NB4 (cell line): ENCODE measurements around the gene NGF.

ENCODE experiments used
- CTCF ChIP-seq: IDR thresholded peaks from one replicate; pipeline ENCODE4 v1.5.1; 2012; ENCODE audit warnings: low read depth, low read length
- POLR2A ChIP-seq: IDR thresholded peaks from 2 replicates; pipeline ENCODE4 v1.6.1; 2011; ENCODE audit warnings: mild to moderate bottlenecking; ENCODE audit not compliant: insufficient read length; ENCODE audit errors: extremely low read depth

GRCh38 chr1:115338457-115338820, 390 bp upstream of the NGF start:
- no peak for TF ChIP-seq CTCF
- TF ChIP-seq POLR2A = no peak
